Stimulated activated CD4-positive, alpha-beta T cell treated with anti-CD3 and anti-CD28 coated beads, TNF-alpha, amount 100 ng/mL, for 4 hours (primary cell): ENCODE data around the gene CCDC91.
"Not testable (repeated sequence)": the region's sequence is repeated elsewhere in the genome, so short reads cannot be mapped to it uniquely, and the experiment has no call there.

Experiments used
- DNase-seq, 3 experiments: peaks; one replicate each; pipeline ENCODE4 v3.0.0-alpha.2; 2020; ENCODE audit warnings: low read depth in 3 of 3

Gene CCDC91

DNA sequence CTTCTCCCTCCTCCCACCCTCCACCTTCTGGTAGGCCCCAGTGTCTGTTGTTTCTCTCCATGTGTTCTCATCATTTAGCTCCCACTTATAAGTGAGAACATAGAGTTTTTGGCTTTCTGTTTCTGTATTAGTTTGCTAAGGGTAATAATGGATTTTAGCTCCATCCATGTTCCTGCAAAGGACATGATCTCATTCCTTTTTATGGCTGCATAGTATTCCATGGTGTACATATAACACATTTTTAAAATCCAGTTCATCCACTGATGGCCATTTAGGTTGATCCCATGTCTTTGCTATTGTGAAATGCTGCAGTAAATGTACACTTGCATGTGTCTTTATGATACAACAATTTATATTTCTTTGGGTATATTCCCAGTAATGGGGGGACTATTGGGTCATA is 96.1 kb downstream of the CCDC91 start:
- no peak for DNase-seq

- DNase-seq, result no peak
These were observed 100.0 kb downstream of the CCDC91 start for GRCh38 chr12:28290262-28290661.

DNA sequence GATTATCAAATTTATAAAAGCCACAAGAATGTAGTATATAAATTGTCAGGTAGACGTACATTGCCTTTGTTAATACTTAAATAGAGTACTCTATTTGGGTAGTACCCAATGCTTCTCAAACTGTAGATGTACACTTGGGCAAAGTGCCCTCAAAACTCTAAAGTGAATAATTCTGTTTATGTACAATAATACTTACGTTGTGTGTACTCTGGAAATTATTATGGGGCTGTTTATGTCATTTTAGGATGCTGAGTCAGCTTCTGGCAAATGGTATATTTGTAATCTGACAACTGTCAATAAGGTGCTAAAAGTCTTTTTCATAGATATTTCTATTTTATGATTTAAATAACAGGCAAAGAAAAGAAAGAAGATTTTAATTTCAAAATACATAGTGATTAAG is 102.4 kb downstream of the CCDC91 start:
- no peak for DNase-seq

DNA sequence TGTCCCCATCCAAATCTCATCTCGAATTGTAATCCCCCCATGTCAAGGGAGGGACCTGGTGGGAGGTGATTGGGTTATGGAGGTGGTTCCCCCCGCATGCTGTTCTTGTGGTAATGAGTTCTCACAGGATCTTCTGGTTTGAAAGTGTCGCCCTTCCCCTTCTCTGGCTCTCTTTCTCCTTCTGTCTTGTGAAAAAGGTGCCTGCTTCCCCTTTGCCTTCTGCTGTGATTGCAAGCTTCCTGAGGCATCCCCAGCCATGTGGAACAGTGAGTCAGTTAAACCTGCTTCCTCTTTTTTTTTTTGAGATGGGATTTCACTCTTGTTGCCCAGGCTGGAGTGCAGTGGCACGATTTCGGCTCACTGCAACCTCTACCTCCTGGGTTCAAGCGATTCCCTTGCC is 104.0 kb downstream of the CCDC91 start:
- no peak for DNase-seq

- DNase-seq, result no peak
These were observed 106.0 kb downstream of the CCDC91 start for GRCh38 chr12:28296287-28296686.

GRCh38 chr12:28303192-28303591 is 112.9 kb downstream of the CCDC91 start:
- DNase-seq, result no peak

GRCh38 chr12:28306535-28306934 is 116.3 kb downstream of the CCDC91 start:
- DNase-seq, result no peak

- DNase-seq, result no peak
These were observed 118.6 kb downstream of the CCDC91 start for GRCh38 chr12:28308891-28309290.

- no peak for DNase-seq
These were observed 123.4 kb downstream of the CCDC91 start for GRCh38 chr12:28313631-28314030.

- no peak for DNase-seq
These were observed 125.8 kb downstream of the CCDC91 start for GRCh38 chr12:28316049-28316448.

GRCh38 chr12:28318273-28318672 is 128.0 kb downstream of the CCDC91 start:
- no peak for DNase-seq

DNA sequence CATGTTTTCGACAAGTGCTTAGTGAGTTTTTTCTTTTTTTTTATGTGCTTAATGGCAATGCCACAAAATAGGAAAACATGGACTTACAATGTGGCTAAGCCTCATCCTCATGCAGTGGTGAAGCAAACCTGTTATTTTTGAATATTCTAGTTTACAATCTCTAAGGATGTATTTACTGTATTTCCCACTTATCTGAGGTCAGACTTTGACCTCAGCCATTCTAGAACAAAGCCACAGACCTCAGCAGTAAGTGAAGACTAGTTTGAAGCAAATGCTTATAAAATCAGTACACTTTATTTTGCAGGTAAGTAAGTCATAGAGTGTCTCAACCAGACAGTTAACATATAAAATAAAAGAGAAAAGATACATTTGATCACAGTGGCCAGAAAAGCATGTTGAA is 130.1 kb downstream of the CCDC91 start:
- no peak for DNase-seq

DNA sequence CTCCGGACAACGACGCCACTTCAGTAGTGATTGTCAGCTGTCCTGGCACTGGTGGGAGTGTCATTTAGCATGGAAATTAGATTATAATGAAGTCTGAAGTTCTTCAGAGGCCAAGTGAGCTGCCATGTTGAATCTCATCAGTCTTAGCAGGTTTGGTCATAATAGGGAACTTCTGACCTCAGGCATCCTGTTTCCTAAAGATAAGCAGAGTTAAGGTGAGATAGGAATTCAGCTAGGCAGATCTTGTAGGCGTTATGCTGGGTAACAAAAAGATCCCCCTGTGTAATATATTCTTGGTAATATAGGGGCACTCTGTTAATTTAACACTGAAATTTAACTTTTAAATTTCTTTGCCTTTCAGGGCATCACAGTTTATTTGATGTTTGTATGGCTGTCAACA is 137.5 kb downstream of the CCDC91 start:
- DNase-seq, result no peak

- no peak for DNase-seq
These were observed 138.7 kb downstream of the CCDC91 start for GRCh38 chr12:28328967-28329366.

- not testable (repeated sequence) for DNase-seq
These were observed 139.5 kb downstream of the CCDC91 start for GRCh38 chr12:28329727-28330126.

DNA sequence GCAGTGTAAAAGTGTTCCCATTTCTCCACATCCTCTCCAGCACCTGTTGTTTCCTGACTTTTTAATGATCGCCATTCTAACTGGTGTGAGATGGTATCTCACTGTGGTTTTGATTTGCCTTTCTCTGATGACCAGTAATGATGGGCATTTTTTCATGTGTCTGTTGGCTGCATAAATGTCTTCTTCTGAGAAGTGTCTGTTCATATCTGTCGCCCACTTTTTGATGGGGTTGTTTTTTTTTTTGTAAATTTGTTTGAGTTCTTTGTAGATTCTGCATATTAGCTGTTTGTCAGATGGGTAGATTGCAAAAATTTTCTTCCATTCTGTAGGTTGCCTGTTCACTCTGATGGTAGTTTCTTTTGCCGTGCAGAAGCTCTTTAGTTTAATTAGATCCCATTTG is 140.0 kb downstream of the CCDC91 start:
- DNase-seq, result not testable (repeated sequence)

- DNase-seq, result no peak
These were observed 140.9 kb downstream of the CCDC91 start for GRCh38 chr12:28331130-28331529.

DNA sequence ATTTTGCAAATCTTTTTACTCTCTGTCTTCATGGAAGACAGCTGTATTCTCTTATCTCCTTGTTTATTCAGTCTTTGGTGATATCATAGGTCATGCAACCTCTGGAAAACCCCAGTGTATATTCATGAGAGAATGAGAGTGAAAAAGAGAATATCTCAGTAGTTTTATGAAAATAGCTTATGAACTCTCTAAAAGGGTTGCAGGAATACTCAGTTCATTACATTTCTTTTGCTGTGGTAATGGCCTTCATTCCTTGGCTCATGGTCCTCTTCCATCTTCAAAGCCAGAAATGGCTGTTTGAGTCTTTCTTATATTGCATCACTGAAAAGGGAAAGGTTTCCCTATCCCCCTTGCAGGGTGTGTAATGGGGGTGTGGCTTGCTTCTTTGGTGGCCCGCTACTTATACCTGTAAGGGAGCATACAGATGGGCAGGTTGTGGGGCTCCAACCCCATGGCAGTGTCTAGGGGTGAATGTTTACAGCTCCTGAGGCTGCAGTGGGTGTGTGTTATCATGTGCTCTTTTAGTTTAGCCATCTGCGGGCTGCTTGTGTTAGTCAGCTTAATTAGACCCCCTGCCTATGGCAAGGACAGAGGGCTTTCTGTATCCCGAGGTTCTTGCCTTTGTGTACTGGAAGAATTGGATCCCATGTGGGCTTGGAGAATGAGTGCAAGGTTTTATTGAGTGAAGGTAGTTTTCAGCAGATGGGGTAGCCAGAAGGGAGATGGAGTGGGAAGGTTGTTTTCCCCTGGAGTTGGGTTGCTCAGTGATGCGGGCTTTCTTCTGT is 150.2 kb downstream of the CCDC91 start:
- no peak for DNase-seq

DNA sequence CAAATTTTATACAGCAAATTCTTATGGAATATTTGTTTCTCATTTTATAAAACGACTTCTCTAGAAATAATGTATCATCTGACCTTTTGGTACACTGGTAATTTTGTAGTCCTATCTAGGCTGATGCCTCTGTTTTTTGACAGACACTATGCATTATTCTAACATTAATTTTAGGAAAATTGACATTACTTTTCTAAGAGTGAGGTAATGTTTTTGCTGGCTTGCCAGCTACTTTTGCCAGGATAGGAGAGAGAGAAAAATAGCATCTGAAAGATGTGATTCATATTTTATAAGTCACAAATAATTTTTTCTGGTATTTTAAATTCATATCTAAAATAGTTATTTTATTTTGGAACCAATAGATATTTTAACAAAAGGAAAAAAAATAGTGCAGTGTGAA is 153.5 kb downstream of the CCDC91 start:
- no peak for DNase-seq

GRCh38 chr12:28346567-28346966 is 156.3 kb downstream of the CCDC91 start:
- DNase-seq, result no peak

DNA sequence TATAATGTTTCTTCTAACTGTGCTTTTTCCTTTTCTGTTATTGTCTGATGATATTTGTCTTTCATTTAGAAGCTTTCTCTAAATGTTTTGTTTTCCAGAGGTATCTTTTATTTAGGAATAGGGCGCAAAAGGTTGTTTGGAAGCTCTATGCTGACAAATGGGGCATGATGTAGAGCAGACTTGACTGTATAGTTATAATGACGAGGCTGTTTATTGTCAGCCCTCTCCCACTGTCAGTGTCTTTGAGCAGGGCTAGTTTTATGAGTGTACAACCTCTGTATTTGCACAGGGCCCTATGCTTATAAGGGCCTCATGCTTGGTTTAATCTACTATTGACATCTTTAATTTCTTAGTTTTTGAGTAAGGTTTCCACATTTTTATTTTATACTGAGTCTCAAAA is 158.9 kb downstream of the CCDC91 start:
- no peak for DNase-seq

DNA sequence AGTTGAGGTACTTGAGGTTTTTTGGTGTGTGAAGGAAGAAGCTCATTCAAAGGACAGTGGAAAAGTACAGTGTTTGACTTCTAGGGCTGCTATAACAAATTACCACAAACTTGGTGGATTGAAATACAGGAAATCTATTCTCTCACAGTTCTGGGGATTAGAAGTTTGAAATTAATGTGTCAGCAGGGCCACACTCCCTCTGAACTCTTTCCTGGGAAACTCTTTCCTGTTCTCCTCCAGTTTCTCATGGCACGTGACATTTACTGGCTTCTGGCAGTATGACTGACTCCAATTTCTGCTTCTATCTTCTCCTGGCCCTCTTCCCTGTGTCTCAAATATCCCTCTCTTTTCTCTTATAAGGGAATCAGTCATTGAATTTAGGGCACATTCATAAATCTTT is 160.2 kb downstream of the CCDC91 start:
- DNase-seq, result no peak

DNA sequence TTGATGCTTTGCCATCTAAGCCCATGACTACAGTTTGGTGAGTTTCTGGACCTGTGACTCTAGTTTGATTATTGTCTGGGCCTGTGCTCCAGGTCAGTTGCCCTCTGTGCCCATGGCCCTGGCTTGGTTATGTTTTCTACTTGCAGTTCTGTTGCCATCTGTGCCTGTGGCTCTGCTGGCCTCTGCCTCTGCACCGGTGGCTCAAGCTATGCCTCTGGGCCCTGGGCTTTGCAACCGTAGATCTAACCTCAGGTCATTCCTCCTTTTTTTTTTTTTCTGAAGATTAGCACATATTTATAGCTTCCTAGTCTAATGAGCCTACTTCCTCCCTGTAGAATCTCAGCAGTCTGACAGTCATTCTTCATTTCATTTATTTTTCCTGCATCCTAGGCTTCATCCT is 161.2 kb downstream of the CCDC91 start:
- DNase-seq, result no peak

DNA sequence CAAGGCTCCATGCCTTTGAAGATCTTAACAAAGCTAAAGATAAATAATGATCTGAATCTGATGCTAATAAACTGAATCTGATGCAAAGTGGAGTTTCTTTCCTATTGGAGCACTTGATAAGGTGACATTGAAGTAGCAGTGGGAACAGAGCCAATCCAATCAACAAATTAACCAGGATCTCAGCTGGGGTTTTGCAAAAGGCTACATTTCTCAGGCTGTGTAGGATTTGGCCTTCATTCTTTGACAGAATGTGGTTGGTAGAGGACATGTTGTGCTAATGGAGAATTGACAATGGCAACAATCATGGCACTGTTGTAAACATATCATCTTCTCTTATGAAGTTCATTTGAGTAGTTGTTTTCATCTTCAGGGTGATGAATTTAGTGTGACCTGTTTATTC is 164.9 kb downstream of the CCDC91 start:
- DNase-seq, result no peak
